H1 (cell line): ENCODE results near the gene MYCBPAP. TPM values are rescaled to one million over a fixed set of nuclear protein-coding genes. Genes with fewer than 3 reads are reported as not detected.

Source experiments
- CTCF ChIA-PET: fragments of 300-600 bp; sonication (Branson Sonifier 250); formaldehyde crosslinking; loops from one replicate; lab custom pipeline; 2021; ENCODE audit not compliant: partially characterized antibody; lab: Charles Lee
- POLR2A ChIA-PET: fragments of 300-600 bp; sonication (Branson Sonifier 250); formaldehyde crosslinking; loops from one replicate; lab custom pipeline; 2021; ENCODE audit warnings: inconsistent platforms; ENCODE audit not compliant: partially characterized antibody; lab: Charles Lee
- DNase-seq, 2 experiments: peaks; one replicate each; pipeline versions ENCODE4 v3.0.0 to v3.0.0-alpha.2; 2010 to 2022; ENCODE audit warnings: low spot score in 2 of 2, low read depth in 1 of 2, mixed read lengths in 1 of 2
- FAIRE-seq: peaks from 2 replicates; lab custom pipeline; 2011; peaks lifted over from hg19 to GRCh38; lab: Jason Lieb, UNC
- H2AFZ ChIP-seq: 2 replicates; pipeline ENCODE4 v1.8.1; 2012; ENCODE audit warnings: low read length, inconsistent platforms
- H2AK5ac ChIP-seq: 2 replicates; pipeline ENCODE4 v1.6.1; 2013; ENCODE audit warnings: low read depth, low read length
- H2BK120ac ChIP-seq: replicated peaks from 2 replicates; pipeline ENCODE3; 2013; ENCODE audit warnings: low read depth, low read length, inconsistent platforms
- H2BK12ac ChIP-seq: 2 replicates; pipeline ENCODE4 v1.6.1; 2013; ENCODE audit warnings: low read depth, low read length
- H2BK15ac ChIP-seq: 2 replicates; pipeline ENCODE4 v1.6.1; 2013; ENCODE audit warnings: low read length
- H2BK20ac ChIP-seq: 2 replicates; pipeline ENCODE4 v1.6.1; 2013; ENCODE audit warnings: low read length
- H2BK5ac ChIP-seq: 2 replicates; pipeline ENCODE4 v1.6.1; 2013; ENCODE audit warnings: low read depth, low read length
- H3K14ac ChIP-seq: 2 replicates; pipeline ENCODE4 v1.6.1; 2013; ENCODE audit warnings: inconsistent platforms; ENCODE audit not compliant: insufficient read length
- H3K18ac ChIP-seq: 2 replicates; pipeline ENCODE4 v1.6.1; 2013; ENCODE audit warnings: low read length; ENCODE audit errors: extremely low read depth
- H3K23ac ChIP-seq: 2 replicates; pipeline ENCODE4 v1.6.1; 2013; ENCODE audit warnings: inconsistent platforms; ENCODE audit not compliant: insufficient read length
- H3K23me2 ChIP-seq: 2 replicates; pipeline ENCODE4 v1.6.1; 2013; ENCODE audit warnings: low read depth, low read length
- H3K27ac ChIP-seq: 2 replicates; pipeline ENCODE4 v1.6.1; 2011; ENCODE audit warnings: low read depth, low read length, inconsistent platforms
- H3K27me3 ChIP-seq, 4 experiments: replicated peaks in 1 of 4; 1 replicate in 1 of 4; 2 replicates in 3 of 4; pipeline versions ENCODE4 v1.6.1 to v1.8.1; 2011 to 2013; ENCODE audit warnings: low read length in 3 of 4, mild to moderate bottlenecking in 3 of 4, inconsistent platforms in 2 of 4, mixed read lengths in 2 of 4, moderate library complexity in 1 of 4; ENCODE audit not compliant: control insufficient read depth in 3 of 4, insufficient read depth in 3 of 4; ENCODE audit errors: extremely low read depth in 1 of 4
- H3K36me3 ChIP-seq, 4 experiments: 2 replicates each; pipeline versions ENCODE4 v1.6.1 to v1.8.1; 2011 to 2013; ENCODE audit warnings: mild to moderate bottlenecking in 4 of 4, low read length in 3 of 4, moderate library complexity in 2 of 4, control low read depth in 1 of 4, inconsistent platforms in 1 of 4; ENCODE audit not compliant: insufficient read depth in 4 of 4, control insufficient read depth in 2 of 4
- H3K4ac ChIP-seq: replicated peaks from 2 replicates; pipeline ENCODE3; 2013; ENCODE audit warnings: low read length, low read depth, mixed read lengths, inconsistent platforms; ENCODE audit not compliant: insufficient read length
- H3K4me1 ChIP-seq, 4 experiments: replicated peaks in 1 of 4; 1 replicate in 1 of 4; 2 replicates in 3 of 4; pipeline versions ENCODE4 v1.6.1 to v1.8.1; 2011 to 2013; ENCODE audit warnings: low read length in 3 of 4, inconsistent platforms in 2 of 4, mixed read lengths in 1 of 4; ENCODE audit not compliant: insufficient read depth in 4 of 4, control insufficient read depth in 3 of 4
- H3K4me2 ChIP-seq, 2 experiments: 2 replicates each; pipeline versions ENCODE4 v1.6.1 to v1.8.1; 2011 to 2013; ENCODE audit warnings: low read depth in 2 of 2, low read length in 2 of 2, control low read depth in 1 of 2, inconsistent platforms in 1 of 2, mild to moderate bottlenecking in 1 of 2; ENCODE audit not compliant: insufficient read depth in 1 of 2
- H3K4me3 ChIP-seq, 4 experiments: fragments of 200-600, 300-600 bp in 1 of 4; sonication (generic), shearing (Covaris generic), sonication (Bioruptor Twin) in 1 of 4; 2 replicates each; pipeline versions ENCODE4 v1.5.1 to v1.8.1; 2011 to 2016; ENCODE audit warnings: low read length in 4 of 4, low read depth in 3 of 4, control low read depth in 2 of 4, inconsistent platforms in 2 of 4, mild to moderate bottlenecking in 2 of 4, mixed read lengths in 1 of 4, moderate library complexity in 1 of 4; ENCODE audit not compliant: insufficient read depth in 2 of 4; ENCODE audit errors: extremely low read depth in 1 of 4
- H3K56ac ChIP-seq: replicated peaks from 2 replicates; pipeline ENCODE3; 2013; ENCODE audit warnings: low read depth, mild to moderate bottlenecking, mixed read lengths, low read length, inconsistent platforms; ENCODE audit not compliant: insufficient read length
- H3K79me1 ChIP-seq: 2 replicates; pipeline ENCODE4 v1.6.1; 2013; ENCODE audit warnings: low read depth, low read length, control low read depth
- H3K79me2 ChIP-seq, 2 experiments: 2 replicates each; pipeline versions ENCODE4 v1.6.1 to v1.8.1; 2012 to 2013; ENCODE audit warnings: low read length in 2 of 2, mild to moderate bottlenecking in 2 of 2, inconsistent platforms in 1 of 2; ENCODE audit not compliant: insufficient read depth in 2 of 2, control insufficient read depth in 1 of 2
- H3K9ac ChIP-seq, 4 experiments: replicated peaks in 1 of 4; 1 replicate in 1 of 4; 2 replicates in 3 of 4; pipeline versions ENCODE4 v1.6.1 to v1.8.1; 2011 to 2013; ENCODE audit warnings: low read depth in 3 of 4, low read length in 3 of 4, control low read depth in 2 of 4, mild to moderate bottlenecking in 2 of 4, moderate library complexity in 2 of 4, inconsistent platforms in 1 of 4; ENCODE audit errors: extremely low read depth in 1 of 4
- H3K9me3 ChIP-seq, 2 experiments: 2 replicates each; pipeline versions ENCODE4 v1.6.1 to v1.8.1; 2012 to 2013; ENCODE audit warnings: mild to moderate bottlenecking in 2 of 2, moderate library complexity in 2 of 2, control low read depth in 1 of 2, inconsistent platforms in 1 of 2, low read depth in 1 of 2, low read length in 1 of 2, mixed read lengths in 1 of 2; ENCODE audit not compliant: insufficient read depth in 2 of 2
- H4K20me1 ChIP-seq, 2 experiments: replicated peaks in 1 of 2; 2 replicates each; pipeline versions ENCODE3 to v1.8.1; 2011 to 2013; ENCODE audit warnings: inconsistent platforms in 2 of 2, low read length in 2 of 2, mild to moderate bottlenecking in 1 of 2; ENCODE audit not compliant: insufficient read depth in 2 of 2, control insufficient read depth in 1 of 2
- H4K5ac ChIP-seq: 2 replicates; pipeline ENCODE4 v1.6.1; 2013; ENCODE audit warnings: low read length, low read depth, mixed read lengths, inconsistent platforms; ENCODE audit not compliant: insufficient read length
- H4K8ac ChIP-seq: 2 replicates; pipeline ENCODE4 v1.8.0; 2013; ENCODE audit warnings: mild to moderate bottlenecking, moderate library complexity, low read length, inconsistent platforms; ENCODE audit not compliant: insufficient read depth; ENCODE audit errors: extremely low read depth
- H4K91ac ChIP-seq: replicated peaks from 2 replicates; pipeline ENCODE3; 2013; ENCODE audit warnings: low read length, mixed read lengths, inconsistent platforms; ENCODE audit not compliant: insufficient read length
- BACH1 ChIP-seq: IDR thresholded peaks from 2 replicates; pipeline ENCODE4 v1.6.1; 2012; ENCODE audit warnings: low read length, improper control_type of control experiment
- PHF8 ChIP-seq: fragments of 200-600 bp; sonication (generic); conservative IDR thresholded peaks from 2 replicates; pipeline ENCODE4 v1.7.1; 2012; ENCODE audit warnings: low read depth, mild to moderate bottlenecking, inconsistent platforms, low read length, moderate library complexity
- WGBS, 2 experiments: shearing (Covaris generic) in 1 of 2; methylation state at CpG; one replicate each; pipeline versions ENCODE4 v1.1.6 to v1.1.7; 2013 to 2015; ENCODE audit warnings: low lambda C conversion rate in 2 of 2, mixed read lengths in 2 of 2, inconsistent platforms in 1 of 2, low coverage in 1 of 2, missing lambda C conversion rate in 1 of 2; ENCODE audit not compliant: insufficient replicate concordance in 2 of 2, insufficient coverage in 1 of 2, insufficient read length in 1 of 2; ENCODE audit errors: extremely low coverage in 1 of 2, missing lambda C conversion rate in 1 of 2; 5-methylcytosine and 5-hydroxymethylcytosine counted together
- polyA plus RNA-seq, 7 experiments: library from polyadenylated mRNA; depleted of rRNA in 3 of 7; stranded (reverse) in 5 of 7; unstranded in 2 of 7; fragments of >200 nt in 5 of 7; fragments of 200-250 nt in 2 of 7; gene quantifications; 1 replicate in 5 of 7; 2 replicates in 1 of 7; 4 replicates in 1 of 7; pipeline versions ENCODE4 v1.2.1 to v1.2.3, GENCODE V29; 2011 to 2013; ENCODE audit warnings: missing spikeins in 2 of 7, mixed read lengths in 2 of 7
- total RNA-seq: library from RNA; stranded (reverse); fragmentation: NEBNext Ultra II Directional; extraction: Animal tissue kit (Norgen Biotek cat#: 25700); gene quantifications from 2 replicates; pipeline ENCODE4 v1.2.1, GENCODE V29; 2021

Gene MYCBPAP
- total and polyA plus RNA-seq, 2 of the 8 experiments (the other 6 are each of a cell fraction or from before 2014, with no cell fraction given) = 0.89 to 3.3 TPM

DNA sequence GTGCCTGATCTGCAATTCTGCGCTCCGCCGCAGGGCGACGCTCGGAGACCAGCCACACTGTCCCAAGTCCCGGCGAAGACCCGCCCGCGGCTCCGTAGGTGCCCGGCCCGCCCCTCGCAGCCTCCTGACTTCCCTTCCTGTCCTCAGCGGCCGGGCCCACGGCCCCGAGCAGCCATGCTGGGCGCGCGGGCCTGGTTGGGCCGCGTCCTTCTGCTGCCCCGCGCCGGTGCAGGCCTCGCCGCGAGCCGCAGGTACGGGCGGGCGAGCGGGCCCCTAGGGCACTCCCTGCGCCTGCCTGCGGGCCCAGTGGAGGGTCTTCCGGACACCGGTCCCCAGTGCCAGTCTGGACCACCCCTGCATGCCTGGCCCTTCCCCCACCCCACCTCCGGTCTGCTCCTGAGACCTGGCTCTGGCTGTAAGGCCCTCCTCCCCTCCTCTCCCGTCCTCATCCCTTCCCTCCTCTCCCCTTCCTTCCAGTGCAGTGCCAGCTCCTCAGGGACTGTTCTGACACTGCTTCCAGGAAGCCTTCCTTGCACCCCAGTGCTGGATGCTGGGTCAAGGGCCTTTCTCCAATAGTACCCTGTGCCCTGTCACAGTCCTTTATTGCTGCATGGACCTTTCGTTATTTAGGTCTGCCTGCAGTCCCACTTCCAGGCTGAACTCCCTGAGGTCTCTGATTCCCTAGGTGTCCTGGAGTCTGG is 38.9 kb downstream of the MYCBPAP start, which contains the start of gene SPATA20:
Gene SPATA20, plus strand, starts transcription at position 140 of the 701 bp plus-strand sequence. Its CDS starts 35 bp downstream, at position 175.
- H3K56ac ChIP-seq = peak within 1 kb of the TSS; percentile 18
- peak; percentile 83 for TF ChIP-seq PHF8
- no peak; the same call in 1 of the 2 replicates for TF ChIP-seq BACH1

More for the DNA sequence above, 38.9 kb downstream of the MYCBPAP start, which contains the start of gene SPATA20:
- Histone ChIP-seq H2AFZ (no peak within 1 kb of the TSS), H4K91ac (peak within 1 kb of the TSS; percentile 66), H3K23me2 (peaks cover 3% of the 10 kb centered on the region; the same call in 1 of the 2 replicates), H3K23ac (no peak within 1 kb of the TSS), H2BK15ac (peak within 1 kb of the TSS; percentile 92; the same call in 1 of the 2 replicates), H3K14ac (no peak within 1 kb of the TSS), H3K9me3 (no peaks in the 10 kb centered on the region), H3K9ac (peak within 1 kb of the TSS in 1 of 4 experiments; percentile 36; a peak in 2 of 7 replicates), H3K4ac (no peak within 1 kb of the TSS), H3K79me1 (no peaks in the 10 kb centered on the region), H2BK5ac (peak within 1 kb of the TSS; percentile 47; the same call in 1 of the 2 replicates), H3K27me3 (no peaks in the 10 kb centered on the region), H2BK120ac (no peak within 1 kb of the TSS), H3K27ac (no peak within 1 kb of the TSS; the same call in 1 of the 2 replicates), H3K4me3 (peak within 1 kb of the TSS; percentile 32 to 67 (median 57)), H3K79me2 (no peaks in the 10 kb centered on the region), H2BK20ac (no peak within 1 kb of the TSS; the same call in 1 of the 2 replicates), H4K5ac (no peak within 1 kb of the TSS), H2AK5ac (no peak within 1 kb of the TSS), H3K36me3 (no peaks in the 10 kb centered on the region), H4K20me1 (no peaks in the 10 kb centered on the region), H2BK12ac (peak within 1 kb of the TSS; percentile 60; the same call in 1 of the 2 replicates), H4K8ac (peak within 1 kb of the TSS; percentile 88), H3K18ac (peak within 1 kb of the TSS; percentile 95; the same call in 1 of the 2 replicates), H3K4me1 (peaks cover 6 to 20% (median 13%) of the 10 kb centered on the region in 4 experiments), H3K4me2 (peak within 1 kb of the TSS; percentile 46 to 75)
- DNase-seq (peak; percentile 78 to 92), FAIRE-seq (no peak)
- CTCF ChIA-PET = interaction anchor here (0.6 to 12.4 kb wide), 17 partner anchors 13 to 958 kb away, joined by 3 to 404 read pairs (median 3); no protein-coding TSS in a partner anchor
- POLR2A ChIA-PET = interaction anchor here (1.0 to 2.1 kb wide), 6 partner anchors 10 to 78 kb away, joined by 3 to 10 read pairs (median 5); partner anchors contain the start of genes CACNA1G and EPN3
- 4% methylated on average over 19 of the region's 42 CpGs; no CpG with 5 or more reads in 1 of the 2 experiments for WGBS, 2 experiments
